HEK293T (cell line): ENCODE measurements around the gene SLC19A3.

Experiments
- BHLHE40 ChIP-seq: fragments of 450-650 bp; IDR thresholded peaks from 2 replicates; pipeline ENCODE4 v1.6.1; 2016; ENCODE audit warnings: mild to moderate bottlenecking, moderate library complexity, borderline replicate concordance
- ELF4 ChIP-seq: fragments of 450-650 bp; IDR thresholded peaks from 2 replicates; pipeline ENCODE4 v1.6.1; 2017; ENCODE audit warnings: antibody characterized with exemption
- FOXA1 ChIP-seq: fragments of 450-650 bp; IDR thresholded peaks from 2 replicates; pipeline ENCODE4 v1.6.1; 2016; ENCODE audit warnings: mild to moderate bottlenecking
- FOXK2 ChIP-seq: fragments of 450-650 bp; IDR thresholded peaks from 2 replicates; pipeline ENCODE4 v1.6.1; 2016; ENCODE audit warnings: mild to moderate bottlenecking
- FOXM1 ChIP-seq: fragments of 450-650 bp; IDR thresholded peaks from 2 replicates; pipeline ENCODE4 v1.6.1; 2017; ENCODE audit warnings: mild to moderate bottlenecking, borderline replicate concordance
- HDGF ChIP-seq: fragments of 450-650 bp; IDR thresholded peaks from 2 replicates; pipeline ENCODE4 v1.6.1; 2017; ENCODE audit warnings: antibody characterized with exemption, borderline replicate concordance
- L3MBTL2 ChIP-seq: fragments of 450-650 bp; conservative IDR thresholded peaks from 2 replicates; pipeline ENCODE4 v1.6.1; 2016; ENCODE audit warnings: mild to moderate bottlenecking
- LEF1 ChIP-seq: fragments of 450-650 bp; IDR thresholded peaks from 2 replicates; pipeline ENCODE4 v1.6.1; 2017; ENCODE audit warnings: mild to moderate bottlenecking, borderline replicate concordance
- NFRKB ChIP-seq: fragments of 450-650 bp; IDR thresholded peaks from 2 replicates; pipeline ENCODE4 v1.6.1; 2016; ENCODE audit warnings: mild to moderate bottlenecking, moderate library complexity
- PKNOX1 ChIP-seq: fragments of 450-650 bp; IDR thresholded peaks from 2 replicates; pipeline ENCODE4 v1.6.1; 2016
- SP1 ChIP-seq: fragments of 450-650 bp; IDR thresholded peaks from 2 replicates; pipeline ENCODE4 v1.6.1; 2017
- ZNF384 ChIP-seq: fragments of 450-650 bp; IDR thresholded peaks from 2 replicates; pipeline ENCODE4 v1.6.1; 2016

- TF ChIP-seq ZNF384 (no peak), LEF1 (no peak), ELF4 (no peak), L3MBTL2 (no peak), BHLHE40 (no peak), PKNOX1 (no peak), FOXM1 (no peak), SP1 (no peak), FOXK2 (no peak), FOXA1 (no peak), NFRKB (no peak), HDGF (no peak)
Observed at GRCh38 chr2:227661827-227662226, 56.0 kb downstream of the SLC19A3 start.
